ENCODE measurements around the gene SUSD5. TPM values are rescaled to one million over a fixed set of nuclear protein-coding genes. Genes with fewer than 3 reads are reported as not detected.
"Not testable (repeated sequence)": the region's sequence is repeated elsewhere in the genome, so short reads cannot be mapped to it uniquely, and the experiment has no call there.

SUSD5 gene
- total and polyA plus RNA-seq, 2 donors, result 2.2 to 3.0 TPM

GRCh38 chr3:33181229-33181628, 37.4 kb downstream of the SUSD5 start:
- no peak for DNase-seq (ENCODE audit: extremely low spot score)
- 77% methylated on average over 5 of the region's 5 CpGs for WGBS
- Histone ChIP-seq H3K36me3 (ENCODE audit: insufficient read depth) (no peaks in the 10 kb centered on the region), H3K27ac (ENCODE audit: low read depth) (no peak overlapping the region), H3K4me1 (ENCODE audit: insufficient read depth) (no peaks in the 10 kb centered on the region), H3K4me3 (ENCODE audit: low read depth, low read length) (no peak overlapping the region)

- H3K27ac ChIP-seq (ENCODE audit: low read depth), result no peak overlapping the region
- H3K4me1 ChIP-seq (ENCODE audit: insufficient read depth), result no peaks in the 10 kb centered on the region
- WGBS, result 72% methylated on average over 1 of the region's 1 CpG
- H3K4me3 ChIP-seq (ENCODE audit: low read depth, low read length), result no peak overlapping the region
- no peaks in the 10 kb centered on the region for H3K36me3 ChIP-seq (ENCODE audit: insufficient read depth)
- DNase-seq (ENCODE audit: extremely low spot score), result no peak
Measured at GRCh38 chr3:33179132-33179531, 39.5 kb downstream of the SUSD5 start.

- no peak for DNase-seq (ENCODE audit: extremely low spot score)
- no peaks in the 10 kb centered on the region for H3K36me3 ChIP-seq (ENCODE audit: insufficient read depth)
- no peak overlapping the region for H3K27ac ChIP-seq (ENCODE audit: low read depth)
- WGBS, result 91% methylated on average over 19 of the region's 19 CpGs
- no peaks in the 10 kb centered on the region for H3K4me1 ChIP-seq (ENCODE audit: insufficient read depth)
- H3K4me3 ChIP-seq (ENCODE audit: low read depth, low read length), result no peak overlapping the region
Measured at GRCh38 chr3:33174711-33175414, 43.7 kb downstream of the SUSD5 start.

GRCh38 chr3:33174095-33174494, 44.5 kb downstream of the SUSD5 start:
- H3K36me3 ChIP-seq (ENCODE audit: insufficient read depth), result no peaks in the 10 kb centered on the region
- no peaks in the 10 kb centered on the region for H3K4me1 ChIP-seq (ENCODE audit: insufficient read depth)
- no peak overlapping the region for H3K4me3 ChIP-seq (ENCODE audit: low read depth, low read length)
- DNase-seq (ENCODE audit: extremely low spot score), result no peak
- WGBS, result 64% methylated on average over 4 of the region's 4 CpGs
- H3K27ac ChIP-seq (ENCODE audit: low read depth), result no peak overlapping the region

- DNase-seq (ENCODE audit: extremely low spot score), result no peak
- Histone ChIP-seq H3K36me3 (ENCODE audit: insufficient read depth) (no peaks in the 10 kb centered on the region), H3K27ac (ENCODE audit: low read depth) (no peak overlapping the region), H3K4me1 (ENCODE audit: insufficient read depth) (no peaks in the 10 kb centered on the region), H3K4me3 (ENCODE audit: low read depth, low read length) (no peak overlapping the region)
- WGBS, result 81% methylated on average over 4 of the region's 4 CpGs
Measured at GRCh38 chr3:33173672-33174071, 44.9 kb downstream of the SUSD5 start.

GRCh38 chr3:33173103-33173502, 45.5 kb downstream of the SUSD5 start:
- WGBS, result 17% methylated on average over 2 of the region's 2 CpGs
- H3K36me3 ChIP-seq (ENCODE audit: insufficient read depth), result no peaks in the 10 kb centered on the region
- no peak overlapping the region for H3K4me3 ChIP-seq (ENCODE audit: low read depth, low read length)
- H3K27ac ChIP-seq (ENCODE audit: low read depth), result no peak overlapping the region
- H3K4me1 ChIP-seq (ENCODE audit: insufficient read depth), result no peaks in the 10 kb centered on the region
- DNase-seq (ENCODE audit: extremely low spot score), result no peak

GRCh38 chr3:33171580-33171979, 47.0 kb downstream of the SUSD5 start:
- H3K27ac ChIP-seq (ENCODE audit: low read depth), result no peak overlapping the region

GRCh38 chr3:33170531-33170930, 48.1 kb downstream of the SUSD5 start:
- no peaks in the 10 kb centered on the region for H3K4me1 ChIP-seq (ENCODE audit: insufficient read depth)
- 87% methylated on average over 6 of the region's 6 CpGs for WGBS
- H3K4me3 ChIP-seq (ENCODE audit: low read depth, low read length), result no peak overlapping the region
- no peaks in the 10 kb centered on the region for H3K36me3 ChIP-seq (ENCODE audit: insufficient read depth)
- no peak overlapping the region for H3K27ac ChIP-seq (ENCODE audit: low read depth)
- no peak for DNase-seq (ENCODE audit: extremely low spot score)

More at GRCh38 chr3:33171580-33171979, 47.0 kb downstream of the SUSD5 start:
- Histone ChIP-seq H3K4me1 (ENCODE audit: insufficient read depth) (no peaks in the 10 kb centered on the region), H3K36me3 (ENCODE audit: insufficient read depth) (no peaks in the 10 kb centered on the region), H3K4me3 (ENCODE audit: low read depth, low read length) (no peak overlapping the region)
- DNase-seq (ENCODE audit: extremely low spot score), result no peak
- WGBS, result 54% methylated on average over 4 of the region's 4 CpGs

- H3K36me3 ChIP-seq (ENCODE audit: insufficient read depth), result no peaks in the 10 kb centered on the region
- no peak overlapping the region for H3K27ac ChIP-seq (ENCODE audit: low read depth)
- no peak overlapping the region for H3K4me3 ChIP-seq (ENCODE audit: low read depth, low read length)
- H3K4me1 ChIP-seq (ENCODE audit: insufficient read depth), result no peaks in the 10 kb centered on the region
- WGBS, result 40% methylated on average over 3 of the region's 3 CpGs
- no peak for DNase-seq (ENCODE audit: extremely low spot score)
Measured at GRCh38 chr3:33167716-33168336, 50.8 kb downstream of the SUSD5 start.

GRCh38 chr3:33167284-33167683, 51.3 kb downstream of the SUSD5 start:
- Histone ChIP-seq H3K36me3 (ENCODE audit: insufficient read depth) (no peaks in the 10 kb centered on the region), H3K4me3 (ENCODE audit: low read depth, low read length) (no peak overlapping the region), H3K4me1 (ENCODE audit: insufficient read depth) (no peaks in the 10 kb centered on the region), H3K27ac (ENCODE audit: low read depth) (no peak overlapping the region)
- DNase-seq (ENCODE audit: extremely low spot score), result no peak
- 81% methylated on average over 3 of the region's 3 CpGs for WGBS

- H3K4me3 ChIP-seq (ENCODE audit: low read depth, low read length), result no peak overlapping the region
- H3K27ac ChIP-seq (ENCODE audit: low read depth), result no peak overlapping the region
- H3K4me1 ChIP-seq (ENCODE audit: insufficient read depth), result no peaks in the 10 kb centered on the region
Measured at GRCh38 chr3:33166095-33166494, 52.5 kb downstream of the SUSD5 start.

GRCh38 chr3:33165372-33165771, 53.2 kb downstream of the SUSD5 start:
- no peak for DNase-seq (ENCODE audit: extremely low spot score)
- H3K27ac ChIP-seq (ENCODE audit: low read depth), result no peak overlapping the region
- 90% methylated on average over 1 of the region's 1 CpG for WGBS
- H3K4me1 ChIP-seq (ENCODE audit: insufficient read depth), result no peaks in the 10 kb centered on the region
- no peaks in the 10 kb centered on the region for H3K36me3 ChIP-seq (ENCODE audit: insufficient read depth)
- no peak overlapping the region for H3K4me3 ChIP-seq (ENCODE audit: low read depth, low read length)

More at GRCh38 chr3:33166095-33166494, 52.5 kb downstream of the SUSD5 start:
- no peak for DNase-seq (ENCODE audit: extremely low spot score)
- 83% methylated on average over 2 of the region's 2 CpGs for WGBS
- H3K36me3 ChIP-seq (ENCODE audit: insufficient read depth), result no peaks in the 10 kb centered on the region

- WGBS, result 89% methylated on average over 5 of the region's 5 CpGs
- not testable (repeated sequence) for H3K4me3 ChIP-seq (ENCODE audit: low read depth, low read length); DNase-seq (ENCODE audit: extremely low spot score); H3K27ac ChIP-seq (ENCODE audit: low read depth); H3K36me3 ChIP-seq (ENCODE audit: insufficient read depth); H3K4me1 ChIP-seq (ENCODE audit: insufficient read depth)
Measured at GRCh38 chr3:33162621-33163020, 56.0 kb downstream of the SUSD5 start.

GRCh38 chr3:33159981-33160380, 58.6 kb downstream of the SUSD5 start:
- no peaks in the 10 kb centered on the region for H3K4me1 ChIP-seq (ENCODE audit: insufficient read depth)

More at GRCh38 chr3:33159981-33160380, 58.6 kb downstream of the SUSD5 start:
- Histone ChIP-seq H3K4me3 (ENCODE audit: low read depth, low read length) (no peak overlapping the region), H3K27ac (ENCODE audit: low read depth) (no peak overlapping the region), H3K36me3 (ENCODE audit: insufficient read depth) (no peaks in the 10 kb centered on the region)
- DNase-seq (ENCODE audit: extremely low spot score), result no peak
- WGBS, result 79% methylated on average over 3 of the region's 3 CpGs

All from urinary bladder (tissue), 4 donors.